GM19328 (cell line): ENCODE data around the gene FAM216A.
A peak's percentile ranks its signal among the peaks of the same experiment; 100 is the strongest.
"Not testable (repeated sequence)": the region's sequence is repeated elsewhere in the genome, so short reads cannot be mapped to it uniquely, and the experiment has no call there.

Experiments
- ATAC-seq: cut with Tn5 transposase; IDR thresholded peaks from one replicate; pipeline ENCODE4 v1.9.1; 2021; ENCODE audit warnings: mild to moderate bottlenecking, moderate library complexity; ENCODE audit not compliant: unreplicated experiment

Gene FAM216A, protein sequence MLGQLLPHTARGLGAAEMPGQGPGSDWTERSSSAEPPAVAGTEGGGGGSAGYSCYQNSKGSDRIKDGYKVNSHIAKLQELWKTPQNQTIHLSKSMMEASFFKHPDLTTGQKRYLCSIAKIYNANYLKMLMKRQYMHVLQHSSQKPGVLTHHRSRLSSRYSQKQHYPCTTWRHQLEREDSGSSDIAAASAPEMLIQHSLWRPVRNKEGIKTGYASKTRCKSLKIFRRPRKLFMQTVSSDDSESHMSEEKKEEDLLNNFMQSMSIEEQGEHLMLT

DNA sequence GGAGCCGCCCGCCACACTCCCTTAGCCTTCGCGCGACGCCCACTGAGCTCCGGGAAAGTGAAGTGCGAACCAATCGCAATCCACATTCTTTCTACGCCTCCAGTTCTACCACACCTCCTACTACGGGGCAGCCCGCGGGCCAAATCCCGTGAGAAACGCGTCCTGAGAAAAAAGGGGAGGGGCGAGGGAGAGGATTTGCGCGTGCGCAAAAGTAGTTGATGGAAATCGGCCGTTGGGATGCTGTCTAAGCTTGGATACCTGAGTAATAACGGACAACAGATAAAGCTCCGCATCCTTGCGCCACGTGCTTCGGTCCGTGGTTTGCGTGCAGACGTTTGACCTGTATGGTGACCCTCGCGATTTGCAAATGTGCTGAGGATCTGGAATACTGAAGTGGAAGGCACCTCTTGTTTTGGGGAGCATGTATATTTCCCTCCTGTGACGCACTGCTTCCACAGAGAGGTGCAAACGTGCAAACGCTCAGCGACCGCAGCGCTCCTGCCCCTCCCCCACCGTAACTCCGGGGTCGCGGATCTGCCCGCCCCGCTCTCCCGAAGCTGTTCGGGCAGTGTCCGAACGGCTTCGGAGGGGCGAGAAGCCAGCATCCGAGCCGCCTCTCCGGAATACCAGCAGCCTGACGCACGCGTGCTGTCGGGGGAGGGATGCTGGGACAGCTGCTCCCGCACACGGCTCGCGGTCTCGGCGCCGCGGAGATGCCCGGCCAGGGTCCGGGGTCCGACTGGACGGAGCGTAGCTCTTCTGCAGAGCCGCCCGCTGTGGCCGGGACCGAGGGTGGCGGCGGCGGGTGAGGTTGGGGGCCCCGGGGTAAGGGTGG lies at the start of gene FAM216A, which contains the start of gene GPN3:
Gene FAM216A, plus strand, starts transcription at position 632 of the 835 bp plus-strand sequence. Its CDS starts 31 bp downstream, at position 663.
Gene GPN3, minus strand, starts transcription at position 44 of the 835 bp plus-strand sequence. CDS start 54 bp downstream, outside the sequence.
- ATAC-seq, result peak; percentile 70

DNA sequence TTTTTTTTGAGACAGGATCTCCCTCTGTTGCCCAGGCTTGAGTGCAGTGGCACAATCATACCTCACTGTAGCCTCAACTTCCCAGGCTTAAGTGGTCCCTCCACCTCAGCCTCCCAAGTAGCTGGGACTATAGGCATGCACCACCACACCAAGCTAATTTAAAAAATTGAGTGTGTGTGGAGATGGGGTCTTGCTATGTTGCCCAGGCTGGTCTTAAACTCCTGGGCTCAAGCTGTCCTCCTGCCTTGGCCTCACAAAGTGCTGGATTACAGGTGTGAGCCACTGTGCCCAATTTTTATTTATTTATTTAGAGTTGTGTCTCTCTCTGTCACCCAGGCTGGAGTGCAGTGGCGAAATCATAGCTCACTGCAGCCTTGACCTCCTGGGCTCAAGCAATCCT lies 48.0 kb upstream of the FAM216A start:
- not testable (repeated sequence) for ATAC-seq

DNA sequence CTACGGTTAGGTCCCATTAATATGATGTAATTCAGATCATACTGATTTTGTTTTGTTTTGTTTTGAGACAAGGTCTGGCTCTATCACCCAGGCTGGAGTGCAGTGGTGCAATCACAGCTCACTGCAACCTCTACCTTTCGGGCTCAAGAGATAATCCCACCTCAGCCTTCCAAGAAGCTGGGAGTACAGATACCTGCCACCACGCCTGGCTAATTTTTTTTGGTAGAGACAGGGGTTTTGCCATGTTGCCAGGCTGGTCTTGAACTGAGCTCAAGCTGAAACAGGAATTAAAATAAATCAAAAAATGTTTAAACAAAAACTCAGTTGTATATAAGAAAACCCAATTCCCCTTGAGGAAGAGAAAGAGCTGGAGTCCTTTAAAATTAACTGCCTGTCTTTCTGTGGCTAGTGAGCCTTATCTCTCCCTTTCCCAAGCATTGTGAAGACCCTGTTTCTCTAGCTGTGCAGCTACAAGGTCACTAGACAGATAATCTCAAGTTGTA lies 47.4 kb upstream of the FAM216A start:
- no peak for ATAC-seq

DNA sequence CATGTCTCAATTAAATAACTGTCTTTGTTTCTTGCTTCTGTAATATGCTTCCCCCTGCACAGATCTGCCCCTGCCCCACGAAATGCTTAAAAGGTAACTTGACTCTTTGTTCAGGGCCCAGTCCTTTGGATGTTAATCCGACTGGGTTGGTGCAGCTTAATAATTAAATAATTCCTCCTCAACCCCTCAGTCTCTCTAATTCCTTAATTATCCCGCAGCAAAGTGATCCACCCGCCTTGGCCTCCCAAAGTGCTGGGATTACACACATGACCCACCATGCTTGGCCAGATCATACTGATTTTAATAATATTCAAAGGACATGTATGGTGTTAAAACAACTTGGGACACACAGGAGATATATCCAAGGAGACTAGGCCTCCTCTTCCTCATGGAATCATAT lies 46.9 kb upstream of the FAM216A start:
- no peak for ATAC-seq

DNA sequence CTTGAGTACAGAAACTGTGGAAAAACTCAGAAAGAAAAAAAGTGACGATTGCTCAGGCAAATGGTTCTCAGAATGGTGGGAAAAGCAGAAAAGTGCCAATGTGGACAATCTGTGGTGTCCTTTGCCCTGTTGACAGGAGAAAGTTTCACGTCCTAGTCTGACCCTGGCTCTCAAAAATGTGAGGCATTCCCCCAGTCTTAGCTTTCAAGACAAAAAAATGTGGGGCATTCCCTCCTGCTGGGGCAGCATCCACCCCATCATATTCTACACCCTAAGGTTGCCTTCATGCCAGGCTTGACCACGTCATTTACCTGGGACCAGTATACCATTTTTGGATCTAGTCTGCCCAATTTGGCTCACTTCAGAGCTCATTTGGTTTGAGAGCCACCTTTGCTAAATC lies 44.4 kb upstream of the FAM216A start:
- ATAC-seq, result no peak

DNA sequence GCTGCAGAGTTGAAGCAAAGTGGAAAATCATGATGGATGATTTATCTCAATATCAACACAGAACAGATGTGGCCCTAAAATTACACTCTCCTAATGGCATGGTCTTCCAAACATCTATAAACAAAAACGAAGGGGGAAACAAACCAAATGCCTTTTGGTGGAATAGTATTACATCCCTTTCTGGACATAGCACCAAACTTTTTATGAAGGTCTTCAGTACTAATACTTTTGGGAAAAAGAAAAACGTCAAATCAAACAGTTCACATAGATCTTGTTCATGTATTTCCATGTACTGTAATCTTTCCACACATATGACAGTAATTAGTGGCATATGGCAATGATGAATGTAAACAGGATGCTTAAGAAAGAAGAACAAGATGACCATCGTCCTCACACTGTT lies 42.2 kb upstream of the FAM216A start:
- no peak for ATAC-seq

DNA sequence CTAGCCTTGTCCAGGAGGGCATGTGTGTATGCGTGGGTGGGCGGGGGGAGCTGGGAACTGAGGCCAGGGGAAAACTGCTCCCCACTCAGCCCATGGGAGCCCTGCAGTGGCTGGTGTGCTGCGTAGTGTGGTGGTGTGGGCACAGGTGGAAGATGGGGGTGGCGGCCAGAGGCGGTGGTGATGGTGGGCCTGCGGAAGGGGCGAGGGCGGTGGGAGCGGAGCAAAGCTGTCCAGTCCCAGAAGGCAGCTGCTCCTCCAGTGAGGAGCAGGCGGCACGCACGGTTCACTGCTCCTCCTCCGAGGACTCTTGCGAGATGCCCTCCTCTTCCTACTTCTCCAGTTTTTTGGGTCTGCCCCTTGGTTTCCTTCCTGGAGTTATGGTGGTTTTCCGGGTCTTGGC lies 39.0 kb upstream of the FAM216A start:
- not testable (repeated sequence) for ATAC-seq

DNA sequence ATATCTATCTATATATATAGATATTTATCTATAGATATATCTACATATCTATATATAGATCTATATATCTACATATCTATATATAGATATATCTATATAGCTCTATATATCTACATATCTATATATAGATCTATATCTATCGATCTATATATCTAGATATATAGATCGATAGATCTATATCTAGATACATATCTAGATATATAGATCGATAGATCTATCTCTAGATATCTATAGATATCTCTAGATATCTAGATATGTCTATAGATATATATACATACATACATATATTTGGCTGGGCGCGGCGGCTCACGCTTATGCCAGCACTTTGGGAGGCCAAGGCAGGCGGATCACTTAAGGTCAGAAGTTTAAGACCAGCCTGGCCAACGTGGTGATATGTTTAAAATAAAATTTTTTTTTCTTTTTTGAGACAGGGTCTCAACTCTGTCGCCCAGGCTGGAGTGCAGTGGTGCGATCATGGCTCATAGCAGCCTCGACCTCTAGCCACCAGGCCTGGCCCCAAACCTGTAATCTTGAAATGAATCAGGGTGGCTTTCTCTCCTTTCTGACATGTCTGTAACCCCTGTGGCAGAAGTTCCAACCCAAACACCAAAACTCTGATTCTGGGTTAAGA lies 36.6 kb upstream of the FAM216A start:
- ATAC-seq, result no peak

DNA sequence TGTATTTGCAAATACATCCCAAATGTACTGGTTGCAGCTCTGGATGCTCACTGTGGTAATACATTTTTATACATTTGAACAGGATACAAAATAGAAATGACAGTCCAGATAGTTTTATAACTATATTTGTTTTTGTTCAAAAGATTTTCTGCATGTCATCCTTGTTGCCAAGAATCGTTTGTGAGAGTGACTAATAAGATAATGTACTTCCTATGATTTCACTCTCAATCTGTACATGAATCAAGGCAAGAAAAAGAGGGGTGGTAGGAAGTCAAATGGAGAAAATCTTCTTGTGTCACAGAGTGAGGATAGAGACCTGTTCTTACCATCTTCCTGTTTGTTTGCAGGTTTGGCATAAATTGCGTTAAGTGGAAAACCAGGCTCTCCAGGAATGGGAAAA lies 32.4 kb upstream of the FAM216A start:
- ATAC-seq, result no peak

DNA sequence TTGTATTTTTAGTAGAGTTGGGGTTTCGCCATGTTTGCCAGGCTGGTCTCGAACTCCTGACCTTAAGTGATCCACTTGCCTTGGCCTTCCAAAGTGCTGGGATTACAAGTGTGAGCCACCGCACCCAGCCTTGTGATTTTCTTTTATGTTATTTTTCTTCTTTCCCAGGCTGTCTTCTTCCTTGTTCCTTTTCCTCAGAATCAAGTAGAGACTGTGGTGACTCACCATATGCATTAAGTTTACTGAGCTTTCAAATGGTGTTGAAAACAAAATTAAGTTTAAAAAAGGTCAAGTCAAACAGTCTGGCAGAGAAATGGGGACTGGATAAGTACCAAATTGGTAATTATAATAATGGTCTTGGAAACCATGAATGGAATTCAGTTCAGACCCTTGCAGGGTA lies 24.2 kb upstream of the FAM216A start:
- ATAC-seq, result no peak

DNA sequence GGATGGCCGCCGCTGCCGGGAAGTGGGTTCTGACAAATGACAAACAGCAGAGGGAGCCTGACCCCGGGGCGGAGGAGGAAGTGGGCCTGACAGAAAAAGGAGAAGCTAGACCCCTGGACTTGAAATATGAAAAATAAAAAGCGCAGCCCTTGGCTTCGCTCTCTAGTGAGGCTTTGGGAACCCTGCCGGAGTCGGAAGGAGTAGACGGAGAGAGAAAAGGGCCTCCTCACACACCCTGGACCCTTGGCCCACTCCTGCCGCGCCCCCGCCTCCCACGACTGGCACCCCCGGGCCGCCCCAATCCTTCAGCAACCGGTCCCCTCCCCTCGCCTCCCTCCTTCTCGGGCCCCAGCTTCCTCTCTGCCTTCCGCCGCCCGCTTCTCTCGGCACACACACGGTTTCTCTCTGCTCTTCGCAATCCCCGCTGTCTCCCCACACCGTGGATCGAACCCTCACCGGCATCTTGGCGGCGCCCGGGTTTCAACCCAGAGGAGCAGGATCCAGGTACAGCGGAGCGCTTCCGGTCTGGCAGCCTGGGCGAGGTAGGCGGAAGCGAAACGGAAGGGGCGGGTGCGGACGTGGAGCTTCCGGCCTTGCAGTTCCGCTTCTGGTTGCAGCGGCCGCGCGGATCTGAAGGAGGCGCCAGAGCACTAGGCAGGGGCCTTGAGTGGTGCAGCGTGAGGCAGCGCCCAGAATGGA lies 18.7 kb upstream of the FAM216A start, which contains the start of gene ARPC3:
Gene ARPC3, minus strand, starts transcription at position 539 of the 699 bp plus-strand sequence. Its CDS starts 77 bp downstream, at position 462.
- peak; percentile 93 for ATAC-seq

DNA sequence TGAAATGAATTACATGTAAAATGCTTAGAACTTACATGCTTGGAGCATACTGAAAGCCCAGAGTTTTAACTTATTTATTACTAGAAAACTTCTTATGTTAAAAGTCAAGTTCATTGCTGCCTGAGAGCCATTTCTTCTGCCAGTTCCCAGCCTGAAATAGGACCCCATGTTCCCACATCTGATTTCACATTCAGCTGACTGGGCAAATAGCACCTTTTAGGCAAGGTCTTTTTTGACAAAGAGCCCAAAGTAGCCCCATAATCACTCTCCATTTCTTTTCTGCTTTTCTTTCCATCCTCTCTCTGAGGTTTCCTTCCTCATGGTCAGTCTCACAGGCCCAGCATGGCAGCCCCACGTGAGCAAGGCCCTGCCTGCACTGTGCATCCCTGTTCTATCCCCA lies 17.4 kb upstream of the FAM216A start:
- no peak for ATAC-seq

DNA sequence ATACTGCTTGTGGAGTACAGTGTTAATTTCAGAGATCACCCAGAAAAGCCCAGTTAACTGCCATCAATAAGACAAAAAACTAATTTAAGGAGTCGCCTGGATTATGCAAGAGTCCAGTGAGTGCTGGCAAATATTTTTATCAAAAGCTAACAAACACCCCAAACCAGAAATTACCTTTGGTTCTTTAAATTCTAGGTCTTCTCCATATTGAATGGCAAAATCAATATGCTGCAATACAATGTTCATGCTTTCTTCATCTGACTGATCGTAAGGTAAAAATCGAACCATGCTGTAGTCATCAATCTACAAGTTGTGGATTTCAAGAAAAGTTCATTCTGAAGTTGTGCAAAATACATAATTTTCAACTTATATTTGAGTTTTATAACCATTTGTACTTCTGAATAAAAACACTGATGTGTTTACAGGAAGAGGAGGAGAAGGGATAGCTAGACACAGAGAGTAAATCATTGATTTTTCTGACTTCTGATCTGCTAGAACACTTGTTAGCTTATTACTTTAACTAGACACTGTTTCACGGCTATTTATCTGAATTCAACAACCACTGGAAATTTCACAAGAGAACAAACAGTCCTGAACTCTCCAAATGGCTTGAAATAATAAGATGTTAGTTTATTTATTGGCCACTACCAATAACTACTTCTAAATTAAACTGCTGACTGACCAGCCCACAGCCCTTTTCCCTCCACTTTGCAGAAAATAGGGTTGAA lies 14.9 kb upstream of the FAM216A start:
- no peak for ATAC-seq

DNA sequence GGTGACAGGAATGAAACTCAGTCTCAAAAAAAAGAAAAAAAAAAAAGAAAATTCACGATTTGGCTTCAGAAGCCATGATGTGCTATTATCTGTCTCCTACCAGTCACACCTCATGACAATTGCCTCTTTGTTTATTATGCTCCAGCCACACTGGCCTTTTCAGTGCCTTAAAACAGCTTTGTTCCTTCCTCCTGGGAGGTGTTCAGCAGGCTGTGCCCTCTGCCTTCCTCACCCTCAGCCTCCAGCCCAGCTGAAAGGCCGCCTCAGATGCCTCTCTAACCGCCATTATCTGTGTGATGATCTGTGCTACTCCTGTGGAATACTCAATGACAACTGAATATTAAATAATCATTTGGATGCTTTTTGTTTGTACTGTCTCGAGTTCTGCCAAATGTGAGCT lies 9.9 kb upstream of the FAM216A start:
- ATAC-seq, result no peak

DNA sequence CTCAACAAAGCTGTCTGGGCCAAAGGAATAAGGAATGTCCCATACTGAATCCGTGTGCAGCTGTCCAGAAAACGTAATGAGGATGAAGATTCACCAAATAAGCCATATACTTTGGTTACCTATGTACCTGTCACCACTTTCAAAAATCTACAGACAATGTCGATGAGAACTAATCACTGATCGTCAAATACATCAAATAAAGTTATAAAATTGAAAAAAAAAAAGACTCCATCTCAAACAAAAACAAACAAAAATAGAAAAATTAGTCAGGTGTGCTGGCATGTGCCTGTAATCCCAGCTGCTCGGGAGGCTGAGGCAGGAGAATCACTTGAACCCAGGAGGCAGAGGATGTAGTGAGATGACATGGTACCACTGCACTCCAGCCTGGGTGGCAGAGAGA lies 7.5 kb upstream of the FAM216A start:
- not testable (repeated sequence) for ATAC-seq

DNA sequence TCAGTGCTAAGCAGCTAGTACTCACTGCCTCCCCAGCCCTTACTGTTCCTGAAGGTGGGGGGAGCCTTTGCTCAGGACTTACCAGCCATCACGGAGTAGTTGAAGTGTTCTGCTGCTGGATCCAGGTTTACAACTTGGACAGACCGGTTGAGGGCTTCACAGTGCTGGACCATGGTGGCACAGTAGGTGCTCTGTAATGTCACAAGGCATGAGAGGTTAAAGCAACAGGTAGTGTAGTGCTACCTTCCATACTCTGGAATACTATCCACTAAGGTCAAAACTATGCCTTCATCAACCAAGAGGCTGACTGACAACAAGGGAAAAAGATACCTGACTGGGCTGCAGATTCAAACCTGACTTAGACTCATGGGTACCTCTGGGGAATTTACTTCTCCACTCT lies 3.6 kb upstream of the FAM216A start:
- ATAC-seq, result no peak

DNA sequence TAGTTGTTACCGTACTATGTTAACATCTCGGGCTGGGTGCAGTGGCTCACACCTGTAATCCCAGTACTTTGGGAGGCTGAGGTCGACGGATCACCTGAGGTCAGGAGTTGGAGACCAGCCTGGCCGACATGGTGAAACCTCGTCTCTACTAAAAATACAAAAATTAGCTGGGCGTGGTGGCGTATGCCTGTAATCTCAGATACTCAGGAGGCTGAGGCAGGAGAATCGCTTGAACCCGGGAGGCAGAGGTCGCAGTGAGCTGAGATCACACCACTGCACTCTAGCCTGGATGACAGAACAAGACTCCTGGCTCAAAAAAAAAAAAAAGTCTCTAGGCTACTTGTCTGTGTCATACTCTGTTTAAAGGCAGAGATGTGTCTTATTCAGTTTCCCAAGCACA lies 2.9 kb upstream of the FAM216A start:
- not testable (repeated sequence) for ATAC-seq

DNA sequence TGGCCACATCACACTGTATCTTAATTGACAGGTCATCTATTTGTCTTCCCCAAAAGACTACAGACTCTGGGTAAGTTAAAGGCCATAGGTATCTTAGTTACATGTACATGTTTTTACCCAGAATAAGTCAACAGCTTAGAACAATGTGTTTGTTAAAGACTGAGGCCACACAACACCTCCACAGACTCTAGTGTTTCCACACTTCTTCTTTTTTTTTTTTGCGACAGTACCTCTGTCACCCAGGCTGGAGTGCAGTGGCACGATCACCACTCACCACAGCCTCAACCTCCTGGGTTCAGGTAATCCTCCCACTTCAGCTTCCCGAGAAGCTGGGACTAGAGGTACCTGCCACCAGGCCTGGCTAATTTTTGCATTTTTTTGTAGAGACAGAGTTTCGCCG lies 1.9 kb upstream of the FAM216A start:
- no peak for ATAC-seq

DNA sequence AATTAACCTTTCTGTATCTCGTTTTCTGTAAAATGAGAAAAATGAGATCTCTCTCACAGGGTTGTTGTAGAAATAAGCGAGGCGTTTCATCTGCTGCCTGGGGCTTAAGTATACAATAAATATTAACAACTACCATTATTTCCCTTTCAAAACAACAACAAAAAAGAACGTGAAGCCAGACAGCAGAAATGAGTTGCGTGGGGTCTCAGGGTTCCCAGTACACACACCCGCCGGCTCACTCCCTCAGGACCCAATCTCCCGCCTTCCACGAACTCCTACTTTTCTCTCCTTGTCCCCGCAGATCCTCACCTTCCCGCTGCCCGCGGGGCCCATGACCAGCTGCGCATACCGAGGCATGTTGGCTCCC lies 815 bp upstream of the FAM216A start:
- no peak for ATAC-seq

DNA sequence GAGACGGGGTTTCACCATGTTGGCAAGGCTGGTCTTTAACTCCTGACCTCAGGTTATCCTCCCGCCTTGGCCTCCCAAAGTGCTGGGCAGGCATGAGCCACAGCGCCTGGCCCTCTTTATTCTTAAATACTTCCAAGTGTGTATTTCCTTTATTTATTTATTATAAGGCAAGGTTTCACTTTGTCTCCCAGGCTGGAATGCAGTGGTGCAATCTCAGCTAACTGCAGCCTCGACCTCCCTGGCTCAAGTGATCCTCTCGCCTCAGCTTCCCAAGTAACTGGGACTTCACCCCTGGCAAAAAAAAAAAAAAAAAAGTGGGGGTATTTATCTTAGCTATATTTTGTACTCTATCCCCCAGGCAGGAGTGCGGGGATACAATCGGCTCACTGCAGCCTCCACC lies 6.8 kb downstream of the FAM216A start:
- ATAC-seq, result no peak
